Uterus (tissue), 2 donors: ENCODE results near the gene SORCS3.

Source experiments
- POLR2A ChIP-seq, 2 donors: fragments of 450-650 bp; IDR thresholded peaks; one replicate each; pipeline ENCODE4 v1.6.1; 2016; ENCODE audit warnings: antibody characterized with exemption in 2 of 2, mild to moderate bottlenecking in 1 of 2, moderate library complexity in 1 of 2
- TF ChIP-seq, protein P1 (sequence below), 4 experiments: fragments of 200-600 bp in 2 of 4; fragments of 450-650 bp in 2 of 4; sonication (generic) in 2 of 4; IDR thresholded peaks; one replicate each; pipeline ENCODE4 v1.5.1; 2016 to 2019; ENCODE audit warnings: antibody characterized with exemption in 4 of 4, mild to moderate bottlenecking in 2 of 4, moderate library complexity in 1 of 4

- TF ChIP-seq, protein P1, sequence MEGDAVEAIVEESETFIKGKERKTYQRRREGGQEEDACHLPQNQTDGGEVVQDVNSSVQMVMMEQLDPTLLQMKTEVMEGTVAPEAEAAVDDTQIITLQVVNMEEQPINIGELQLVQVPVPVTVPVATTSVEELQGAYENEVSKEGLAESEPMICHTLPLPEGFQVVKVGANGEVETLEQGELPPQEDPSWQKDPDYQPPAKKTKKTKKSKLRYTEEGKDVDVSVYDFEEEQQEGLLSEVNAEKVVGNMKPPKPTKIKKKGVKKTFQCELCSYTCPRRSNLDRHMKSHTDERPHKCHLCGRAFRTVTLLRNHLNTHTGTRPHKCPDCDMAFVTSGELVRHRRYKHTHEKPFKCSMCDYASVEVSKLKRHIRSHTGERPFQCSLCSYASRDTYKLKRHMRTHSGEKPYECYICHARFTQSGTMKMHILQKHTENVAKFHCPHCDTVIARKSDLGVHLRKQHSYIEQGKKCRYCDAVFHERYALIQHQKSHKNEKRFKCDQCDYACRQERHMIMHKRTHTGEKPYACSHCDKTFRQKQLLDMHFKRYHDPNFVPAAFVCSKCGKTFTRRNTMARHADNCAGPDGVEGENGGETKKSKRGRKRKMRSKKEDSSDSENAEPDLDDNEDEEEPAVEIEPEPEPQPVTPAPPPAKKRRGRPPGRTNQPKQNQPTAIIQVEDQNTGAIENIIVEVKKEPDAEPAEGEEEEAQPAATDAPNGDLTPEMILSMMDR (IDR thresholded peaks at IDR 0.05): no peak
- TF ChIP-seq POLR2A (IDR thresholded peaks at IDR 0.05): no peak
These were observed 26.8 kb upstream of the SORCS3 start for GRCh38 chr10:104614245-104614831.
